Testis (tissue), 2 donors: ENCODE results near the gene MAP2K4.

Source experiments
- POLR2A ChIP-seq: fragments of 450-650 bp; IDR thresholded peaks from one replicate; pipeline ENCODE4 v1.6.1; 2017; ENCODE audit warnings: antibody characterized with exemption, mild to moderate bottlenecking, moderate library complexity
- TF ChIP-seq, protein P1 (sequence below), 3 experiments: fragments of 450-650 bp in 2 of 3; fragments of 200-600 bp in 1 of 3; sonication (generic) in 1 of 3; IDR thresholded peaks; one replicate each; pipeline ENCODE4 v1.5.1; 2016 to 2019; ENCODE audit warnings: antibody characterized with exemption in 3 of 3, mild to moderate bottlenecking in 2 of 3, moderate library complexity in 1 of 3

DNA sequence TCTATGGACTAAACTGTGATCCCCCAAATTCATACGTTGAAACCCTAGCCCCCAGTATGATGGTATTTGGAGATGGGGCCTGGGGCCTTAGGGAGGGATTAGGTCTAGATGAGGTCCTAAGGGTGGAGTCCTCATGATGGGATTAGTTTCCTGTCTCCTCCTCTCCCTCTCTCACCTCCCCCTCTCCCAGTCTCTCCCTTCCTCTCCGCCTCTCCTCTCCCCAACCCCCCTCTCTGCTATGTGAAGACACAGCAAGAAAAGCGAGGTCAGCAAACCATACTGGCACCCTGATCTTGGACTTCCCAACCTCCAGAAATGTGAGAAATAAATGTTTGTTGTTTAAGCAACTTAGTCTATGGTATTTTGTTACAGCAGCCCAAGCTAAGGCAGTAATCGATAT lies 38.8 kb upstream of the MAP2K4 start:
- TF ChIP-seq, protein P1, sequence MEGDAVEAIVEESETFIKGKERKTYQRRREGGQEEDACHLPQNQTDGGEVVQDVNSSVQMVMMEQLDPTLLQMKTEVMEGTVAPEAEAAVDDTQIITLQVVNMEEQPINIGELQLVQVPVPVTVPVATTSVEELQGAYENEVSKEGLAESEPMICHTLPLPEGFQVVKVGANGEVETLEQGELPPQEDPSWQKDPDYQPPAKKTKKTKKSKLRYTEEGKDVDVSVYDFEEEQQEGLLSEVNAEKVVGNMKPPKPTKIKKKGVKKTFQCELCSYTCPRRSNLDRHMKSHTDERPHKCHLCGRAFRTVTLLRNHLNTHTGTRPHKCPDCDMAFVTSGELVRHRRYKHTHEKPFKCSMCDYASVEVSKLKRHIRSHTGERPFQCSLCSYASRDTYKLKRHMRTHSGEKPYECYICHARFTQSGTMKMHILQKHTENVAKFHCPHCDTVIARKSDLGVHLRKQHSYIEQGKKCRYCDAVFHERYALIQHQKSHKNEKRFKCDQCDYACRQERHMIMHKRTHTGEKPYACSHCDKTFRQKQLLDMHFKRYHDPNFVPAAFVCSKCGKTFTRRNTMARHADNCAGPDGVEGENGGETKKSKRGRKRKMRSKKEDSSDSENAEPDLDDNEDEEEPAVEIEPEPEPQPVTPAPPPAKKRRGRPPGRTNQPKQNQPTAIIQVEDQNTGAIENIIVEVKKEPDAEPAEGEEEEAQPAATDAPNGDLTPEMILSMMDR (IDR thresholded peaks at IDR 0.05): no peak
- no peak for TF ChIP-seq POLR2A
